HL-60/S4 treated with retinoic acid at 250 ng/mL for 4 days and 3 days (cell line): Measurements from ENCODE around the gene HOXA7.

Experiments used
- in situ Hi-C: fragments of 300-500 bp; cut with MboI; formaldehyde crosslinking; loops from 2 replicates; pipeline ENCODE4 v1.7.0; 2022; ENCODE audit warnings: low sequenced_read_pairs

The HOXA7 gene

DNA sequence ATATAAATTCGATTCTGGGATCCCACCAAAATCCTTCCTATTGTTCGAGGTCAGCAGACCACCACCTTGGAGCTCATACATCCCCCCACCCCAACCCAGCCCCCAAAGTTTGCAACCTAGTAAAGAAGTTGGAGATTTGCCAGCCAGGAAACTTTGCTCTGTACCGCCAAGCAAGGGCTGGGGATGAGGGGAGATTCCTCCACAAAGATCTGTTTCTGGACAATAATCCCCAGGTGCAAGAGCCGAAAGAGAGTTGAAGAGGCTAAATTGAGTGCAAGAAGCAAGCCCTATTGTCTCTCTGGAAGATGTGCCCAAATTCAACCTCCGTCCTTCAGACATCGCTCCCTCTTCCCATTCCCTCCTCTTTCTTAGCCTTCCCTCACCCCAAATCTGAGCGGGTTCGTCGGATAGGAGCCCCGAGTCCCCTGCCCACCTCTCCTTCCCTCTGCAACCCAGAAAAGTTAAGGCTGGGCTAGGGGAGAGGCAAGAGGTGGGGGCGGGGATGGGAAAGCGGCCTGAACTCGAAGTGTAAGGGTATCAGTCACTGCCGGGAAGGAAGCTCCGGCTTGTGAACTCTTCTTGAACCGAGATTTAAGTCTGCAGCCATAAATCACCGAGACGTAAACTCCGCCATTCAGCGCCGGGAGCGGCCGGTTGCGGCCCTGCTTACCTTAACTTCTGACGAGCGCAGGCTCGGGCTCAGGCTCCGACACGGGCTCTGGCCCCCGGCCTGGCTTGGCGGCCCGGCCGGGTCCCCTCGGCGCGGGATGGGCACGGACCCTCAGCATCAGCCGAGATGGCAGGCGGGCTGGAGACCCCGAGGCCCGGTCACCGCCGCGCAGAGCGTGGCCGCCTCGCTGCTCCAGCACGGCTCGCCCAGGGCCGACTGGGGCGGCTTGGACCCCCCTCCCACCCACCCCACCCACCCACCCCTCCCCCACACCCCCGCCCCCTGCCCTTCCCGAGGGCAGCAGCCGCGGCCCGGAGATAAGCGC is 43.2 kb downstream of the HOXA7 start:
- in situ Hi-C loops, result no loop called here

DNA sequence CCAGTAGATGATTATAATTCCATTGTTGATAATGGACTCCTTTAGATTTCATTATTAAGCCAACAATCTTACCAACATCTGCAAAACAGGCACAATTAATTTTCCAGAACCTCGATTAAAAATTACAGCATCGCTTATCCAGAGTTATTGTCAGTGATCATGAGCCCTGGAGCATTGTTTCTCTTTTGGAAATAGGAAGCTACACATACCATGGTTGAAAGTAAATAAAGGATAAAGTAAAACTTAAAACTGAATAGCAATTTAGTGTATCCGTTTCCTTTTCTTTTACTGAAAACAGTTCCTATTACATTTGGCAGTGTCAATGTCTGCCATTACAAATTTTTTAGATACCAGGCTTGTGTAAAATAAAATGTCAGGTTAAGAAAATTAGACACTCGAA is 44.1 kb downstream of the HOXA7 start:
- in situ Hi-C loops, result no loop called here

DNA sequence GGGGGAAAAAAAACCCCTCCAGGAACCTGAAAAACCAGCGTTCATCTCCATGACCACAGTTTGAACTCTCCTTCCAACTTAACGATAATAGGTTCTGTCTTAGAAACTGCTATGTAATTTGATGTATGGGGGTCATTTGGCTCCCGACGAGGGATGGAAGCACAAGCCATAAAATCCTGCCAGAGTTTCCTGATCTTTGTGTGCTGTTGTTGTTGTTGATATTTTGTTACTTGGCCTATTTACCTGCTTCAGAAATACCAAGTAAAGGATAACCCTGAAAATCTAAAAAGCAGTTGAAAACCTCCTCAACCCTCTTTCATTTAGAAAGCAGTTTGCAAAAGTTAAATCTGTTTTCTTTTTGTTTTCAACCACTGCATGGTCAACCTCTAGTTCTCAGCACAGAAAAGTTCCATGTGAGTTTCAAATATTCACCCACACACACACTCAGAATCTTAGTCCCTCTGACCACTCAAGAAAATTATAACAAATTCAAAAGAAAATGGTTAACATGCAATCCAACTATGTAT is 44.7 kb downstream of the HOXA7 start:
- in situ Hi-C loops, result no loop called here

DNA sequence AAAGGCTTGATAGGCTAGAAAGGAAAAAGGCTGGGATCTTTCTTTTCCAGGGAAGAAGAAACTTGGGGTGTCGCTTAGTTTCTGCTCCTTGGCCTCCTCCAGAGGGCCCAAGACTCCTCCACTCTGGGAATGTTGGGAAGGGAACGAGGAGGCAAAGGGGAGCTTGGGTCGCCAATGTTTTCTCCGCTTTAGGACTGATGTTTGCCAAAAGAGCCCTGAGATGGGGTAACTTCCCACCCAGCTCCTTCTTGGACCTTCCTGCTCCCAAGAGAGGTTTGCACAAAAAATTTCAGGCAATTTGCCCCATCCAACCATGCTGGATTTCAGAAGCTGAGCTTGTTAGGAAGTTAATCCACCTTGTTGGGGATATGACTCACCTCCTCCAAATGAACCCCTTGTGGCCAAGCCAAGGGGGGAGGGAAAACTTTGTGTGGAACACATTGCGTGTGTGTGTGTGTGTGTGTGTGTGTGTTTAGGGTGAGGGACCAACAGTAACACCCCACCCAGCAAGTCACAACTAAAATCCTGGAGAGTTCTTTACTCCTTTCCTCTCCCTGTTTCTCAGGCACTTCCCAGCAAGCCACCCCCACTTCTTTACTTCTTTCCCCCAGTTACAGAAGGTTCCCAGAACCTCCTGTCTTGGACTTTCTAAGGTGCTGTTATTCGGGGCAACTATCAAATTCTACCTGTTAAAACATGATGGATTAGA is 45.3 kb downstream of the HOXA7 start:
- in situ Hi-C loops, result no loop called here

DNA sequence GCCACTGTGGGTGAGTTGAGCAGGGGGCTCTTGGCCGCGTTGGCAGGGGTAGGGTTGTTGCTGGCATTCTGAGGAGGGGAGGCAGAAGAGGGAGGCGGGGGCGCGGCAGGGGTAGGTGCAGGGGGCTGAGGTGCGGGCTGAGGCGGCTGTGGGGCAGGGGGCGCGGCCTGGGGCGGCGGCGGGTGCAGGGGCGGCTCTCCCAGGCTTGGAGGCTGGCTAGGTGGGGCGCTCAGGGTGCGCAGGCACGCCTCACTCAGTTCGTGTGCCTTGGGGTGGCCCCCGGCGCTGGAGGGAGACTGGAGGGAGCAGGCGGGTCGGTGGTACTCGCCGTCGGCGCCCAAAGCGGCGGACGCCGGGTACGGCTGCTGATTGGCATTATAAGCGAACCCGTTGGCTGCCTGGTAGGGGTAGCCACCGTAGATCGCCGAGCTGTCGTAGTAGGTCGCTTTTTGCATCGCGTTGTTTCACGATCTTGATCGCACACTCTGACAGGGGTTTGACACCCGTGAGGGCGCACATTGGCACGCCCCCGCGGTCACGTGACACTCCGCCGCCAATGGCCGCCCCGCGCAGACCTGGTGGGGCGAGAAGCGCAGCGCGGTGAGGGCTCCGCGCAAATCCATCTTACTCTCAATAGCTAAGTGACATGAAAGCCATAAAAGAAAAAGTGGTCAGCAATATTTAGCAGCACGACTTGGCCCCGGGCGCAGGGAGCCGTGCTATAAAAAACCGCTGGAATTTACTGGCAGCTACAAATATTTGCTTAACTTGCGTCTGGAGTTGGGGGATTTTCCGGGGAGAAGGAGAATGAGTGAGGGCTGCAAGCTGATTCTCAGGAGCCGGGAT is 46.1 kb downstream of the HOXA7 start:
- in situ Hi-C loops, result no loop called here

DNA sequence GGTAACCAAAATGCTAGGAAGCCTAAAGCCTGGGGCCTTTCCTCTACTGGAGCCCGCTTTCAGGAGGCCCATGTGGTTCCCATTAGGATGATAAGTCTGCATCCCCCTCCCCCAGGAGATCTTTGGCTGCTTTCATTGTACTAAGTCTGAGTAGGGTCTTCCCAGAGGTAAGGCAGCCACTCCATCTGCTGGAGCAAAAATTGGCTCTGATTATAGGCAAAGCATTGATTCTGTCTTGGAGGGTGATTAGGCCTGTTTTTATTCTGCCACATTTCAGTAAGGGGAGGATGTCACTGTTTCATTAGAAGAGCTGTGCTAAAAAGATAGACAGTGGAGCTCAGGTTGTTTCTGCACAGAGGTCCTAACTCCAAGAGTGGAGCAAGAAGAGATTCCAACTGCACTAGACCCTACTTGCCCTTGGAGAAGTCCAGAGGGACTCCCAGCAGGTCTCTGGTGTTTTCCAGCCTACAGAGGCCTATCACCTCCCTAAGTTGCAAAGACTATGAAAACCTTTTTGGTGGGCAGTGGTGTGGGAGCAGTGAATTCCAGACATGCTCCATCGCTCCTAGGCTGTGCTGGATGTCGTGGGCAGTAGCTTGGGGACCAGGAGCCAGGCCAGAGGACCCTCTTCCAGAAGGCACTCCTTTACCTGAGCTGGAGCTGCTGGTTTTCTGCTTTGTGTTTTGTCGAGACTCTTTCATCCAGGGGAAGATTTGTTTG is 46.8 kb downstream of the HOXA7 start:
- in situ Hi-C loops, result no loop called here

DNA sequence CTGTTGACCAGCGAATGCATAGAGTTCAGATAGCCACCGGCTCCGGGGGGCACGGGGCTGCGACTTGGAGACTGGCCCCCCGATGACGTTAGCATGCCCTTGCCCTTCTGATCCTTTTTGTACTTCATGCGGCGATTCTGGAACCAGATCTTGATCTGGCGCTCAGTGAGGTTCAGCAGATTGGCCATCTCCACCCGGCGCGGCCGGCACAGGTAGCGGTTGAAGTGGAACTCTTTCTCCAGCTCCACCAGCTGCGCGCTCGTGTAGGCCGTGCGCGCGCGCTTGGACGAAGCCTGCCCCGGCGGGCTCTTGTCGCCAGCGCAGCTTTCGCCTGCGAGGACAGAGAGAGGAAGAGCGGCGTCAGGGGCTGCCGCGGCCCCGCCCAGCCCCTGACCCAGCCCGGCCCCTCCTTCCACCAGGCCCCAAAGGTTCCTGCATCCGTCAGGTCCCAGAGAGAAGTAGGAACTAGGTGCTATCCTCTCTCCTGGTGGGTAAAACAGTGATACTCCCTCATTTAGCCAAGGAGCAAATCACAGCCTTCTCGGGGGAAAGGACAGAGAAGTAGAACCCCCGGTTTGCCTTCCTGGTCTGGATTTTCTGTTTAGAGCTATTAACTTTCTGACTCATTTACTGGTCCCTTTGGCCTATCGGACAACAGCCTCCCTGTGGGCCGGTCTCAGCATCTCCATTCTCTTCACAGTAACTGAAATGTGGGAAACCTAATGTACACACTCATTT is 47.9 kb downstream of the HOXA7 start:
- in situ Hi-C loops, result no loop called here

DNA sequence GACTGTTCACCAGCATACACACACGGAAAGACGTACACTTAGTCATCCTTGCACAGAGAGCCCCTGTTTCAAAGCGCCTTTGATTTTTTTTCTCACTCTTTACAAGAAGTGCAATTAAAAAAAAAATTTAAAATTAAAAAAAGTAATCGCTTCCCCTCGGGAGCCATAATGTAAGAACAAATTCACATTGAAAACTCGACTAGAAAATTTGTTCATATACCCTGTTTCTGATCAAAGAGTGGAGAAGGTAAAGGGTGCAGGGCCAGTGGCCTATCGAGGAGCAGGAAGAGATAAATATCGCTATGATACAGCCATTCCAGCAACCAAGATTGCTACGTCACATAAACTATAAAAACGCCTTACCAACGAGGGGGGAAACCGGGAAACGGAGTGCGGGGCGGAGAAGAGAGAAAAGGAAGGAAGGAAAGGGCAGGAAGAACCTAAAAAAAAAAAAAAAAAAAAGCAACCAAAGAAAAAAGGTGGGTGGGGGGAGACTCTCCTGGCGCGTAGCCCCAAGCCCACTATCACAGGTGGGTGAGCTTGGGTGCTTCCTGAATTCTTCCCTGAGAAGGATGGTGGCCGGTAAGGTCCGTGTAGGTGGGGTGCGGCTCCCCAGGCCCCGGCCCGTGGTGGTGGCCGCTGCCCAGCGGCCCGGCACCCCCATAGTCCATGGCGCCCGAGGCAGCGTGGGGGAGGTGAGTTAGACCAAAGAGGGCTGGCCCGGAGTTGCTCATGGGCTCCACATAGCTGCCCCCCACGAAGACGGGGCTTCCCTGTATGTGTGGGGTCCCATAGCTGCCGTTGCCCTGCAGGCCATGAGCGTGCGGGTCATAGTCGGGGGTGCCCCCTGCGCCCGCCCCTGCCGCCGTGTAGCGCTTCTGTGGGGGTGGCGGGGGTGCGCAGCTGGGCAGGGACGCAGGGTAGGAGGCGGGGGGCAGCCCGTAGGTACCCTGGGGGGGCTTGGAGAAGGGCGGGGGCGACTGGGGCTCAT is 48.8 kb downstream of the HOXA7 start:
- in situ Hi-C loops, result no loop called here

DNA sequence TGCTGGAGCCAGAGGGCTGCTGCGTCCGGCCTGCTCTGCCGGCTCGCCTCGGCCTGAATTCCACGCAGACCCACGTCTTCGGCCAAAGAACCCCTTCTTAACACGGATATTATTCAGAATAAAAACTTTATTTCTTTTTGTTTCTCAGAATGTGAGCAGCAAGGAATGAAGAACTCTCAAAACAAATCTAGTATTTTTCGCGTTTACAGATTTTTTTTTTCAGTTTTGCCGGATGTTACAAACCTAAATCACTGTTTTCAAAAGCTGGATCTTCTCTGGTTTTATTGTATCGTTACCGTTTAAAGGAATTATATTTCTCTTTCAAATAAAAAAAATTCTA is 49.6 kb downstream of the HOXA7 start:
- in situ Hi-C loops, result no loop called here

DNA sequence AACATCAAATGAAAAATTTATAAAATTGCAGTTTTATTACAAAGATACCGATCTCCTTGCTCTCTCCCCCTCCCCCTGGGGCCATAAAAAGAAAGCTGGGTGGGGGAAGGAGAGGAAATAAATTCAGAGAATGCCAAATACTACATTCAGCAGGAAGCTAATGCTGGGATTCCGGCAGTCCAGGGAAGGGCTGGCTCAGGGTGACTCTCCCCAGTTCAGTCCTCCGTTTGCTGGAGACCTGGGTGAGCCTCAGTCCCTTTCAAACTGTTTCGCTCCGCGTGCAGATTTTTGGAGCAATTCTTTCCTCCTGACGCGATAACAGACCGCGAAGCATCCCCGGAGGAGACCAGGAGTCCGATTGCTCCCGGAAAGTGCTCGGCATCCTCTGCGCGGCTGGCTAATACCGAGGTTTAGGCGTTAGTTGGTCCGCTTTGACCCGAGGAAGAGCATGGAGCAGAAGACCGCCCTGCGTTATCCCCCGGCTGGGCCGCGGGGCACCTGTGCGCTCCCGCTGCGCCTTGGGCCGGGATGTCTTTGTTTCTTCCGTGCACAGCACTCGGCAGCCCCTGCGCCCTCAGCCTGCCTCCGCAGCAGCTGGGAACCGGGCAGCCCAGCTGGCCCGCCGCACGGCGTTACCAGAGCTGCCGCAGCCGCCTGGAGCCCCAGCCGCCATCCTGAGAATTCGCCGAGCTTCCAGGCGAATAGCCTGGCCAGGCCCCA is 50.1 kb downstream of the HOXA7 start:
- in situ Hi-C loops, result no loop called here

DNA sequence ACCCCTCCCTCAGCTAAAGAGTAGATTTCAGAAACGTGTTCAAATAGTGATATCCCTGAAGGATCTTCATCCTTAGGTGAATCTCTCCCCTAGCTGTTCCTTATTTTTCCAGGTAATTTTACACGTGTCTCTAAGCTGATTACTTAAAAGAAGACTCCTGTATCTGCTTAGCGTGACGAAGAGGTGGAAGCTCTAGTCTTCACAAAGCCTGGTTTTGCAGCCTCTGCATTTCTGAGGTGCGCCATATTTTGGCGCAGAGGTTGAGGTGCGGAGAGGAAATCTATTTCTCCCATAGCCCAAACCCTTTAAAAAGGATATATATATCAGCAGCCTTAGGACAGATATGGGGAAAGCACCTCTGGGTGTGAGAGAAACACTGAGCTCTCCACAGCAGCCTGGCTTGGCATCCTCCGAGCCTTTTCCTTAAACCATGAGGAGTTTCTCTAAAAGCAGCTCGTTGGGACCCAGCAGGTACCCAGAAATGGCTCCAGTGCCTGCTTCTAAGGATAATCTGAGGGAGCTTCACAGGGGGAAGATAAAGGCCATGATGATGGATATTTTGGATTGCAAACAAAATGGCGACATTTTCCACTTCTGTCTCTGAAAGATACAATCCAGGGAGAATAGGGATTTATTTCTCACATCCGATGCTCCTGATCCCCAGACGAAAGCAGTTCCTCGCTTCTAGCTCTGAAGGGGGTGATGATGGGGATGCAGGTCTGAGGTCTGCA is 51.0 kb downstream of the HOXA7 start:
- in situ Hi-C loops, result no loop called here

DNA sequence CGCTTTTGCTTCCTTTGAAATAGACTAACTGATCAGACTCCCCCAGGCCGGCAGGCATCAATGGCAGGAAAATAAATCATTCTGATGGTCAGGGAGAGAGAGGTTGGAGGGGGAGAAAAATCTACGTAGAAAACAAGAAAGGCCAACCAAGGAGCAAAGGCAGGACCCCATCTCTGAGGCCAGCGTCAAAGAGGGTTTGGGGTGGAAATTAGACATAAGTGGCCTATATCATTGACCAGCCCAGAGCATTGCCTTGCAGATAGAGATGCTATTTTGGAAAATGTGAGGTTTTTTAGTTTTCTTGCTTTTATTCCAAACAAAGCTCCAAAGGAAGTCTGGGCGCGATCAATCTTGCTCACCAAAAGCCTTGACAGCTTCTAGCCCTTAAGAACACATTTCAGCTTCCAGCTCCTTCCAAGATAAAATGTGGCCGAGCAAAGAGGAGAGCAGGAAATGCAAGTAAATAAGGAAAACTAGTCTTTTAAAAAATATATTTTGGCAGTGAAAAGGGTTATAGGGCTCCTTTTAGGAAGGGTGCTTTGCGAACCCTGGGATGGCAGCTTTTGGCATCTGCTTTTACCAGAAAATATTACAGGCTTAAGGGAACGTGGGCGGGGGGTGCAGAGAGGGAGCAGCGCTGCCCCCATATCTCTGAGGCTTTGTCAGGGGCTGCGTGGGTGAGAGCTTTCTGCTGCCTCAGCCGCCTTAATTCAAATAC is 52.0 kb downstream of the HOXA7 start:
- in situ Hi-C loops, result no loop called here
